ENCODE measurements around the gene LCN12. TPM values are rescaled to one million over a fixed set of nuclear protein-coding genes. Genes with fewer than 3 reads are reported as not detected.

Gene LCN12
- total RNA-seq, 6 experiments from 2014 or later = 0.14 to 0.31 TPM; not detected in 4

DNA sequence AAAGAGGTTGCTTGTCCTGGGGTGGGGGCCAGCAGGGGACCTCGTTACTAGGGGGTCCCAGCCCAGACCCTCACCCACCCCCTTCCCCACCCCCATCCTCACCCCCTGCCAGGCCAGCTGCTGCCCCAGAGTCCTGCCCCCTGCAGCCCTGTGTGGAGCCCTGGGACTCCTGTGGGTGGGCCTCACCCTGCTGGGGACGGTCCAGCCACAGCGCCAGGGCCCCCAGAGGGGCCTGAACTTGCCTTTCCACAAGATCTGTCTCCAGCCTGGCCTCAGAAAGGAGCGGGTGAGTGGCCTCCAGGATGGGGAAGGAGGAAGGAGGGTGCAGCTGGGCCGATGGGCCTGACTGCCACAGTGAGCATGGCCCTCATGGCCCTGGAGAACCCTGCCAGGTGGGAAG is 17.7 kb downstream of the LCN12 start:
- Mint-ChIP-seq H3K27ac (no peak overlapping the region), H3K27me3 (ENCODE audit: insufficient read depth) (peaks cover 3% of the 10 kb centered on the region), H3K4me3 (no peak overlapping the region), H3K36me3 (ENCODE audit: low read depth) (no peaks in the 10 kb centered on the region), H3K9me3 (no peaks in the 10 kb centered on the region), H3K4me1 (ENCODE audit: low read depth) (peaks cover 10% of the 10 kb centered on the region)
- TF ChIP-seq CTCF (IDR thresholded peaks at IDR 0.05) = no peak
- DNase-seq = no peak

DNA sequence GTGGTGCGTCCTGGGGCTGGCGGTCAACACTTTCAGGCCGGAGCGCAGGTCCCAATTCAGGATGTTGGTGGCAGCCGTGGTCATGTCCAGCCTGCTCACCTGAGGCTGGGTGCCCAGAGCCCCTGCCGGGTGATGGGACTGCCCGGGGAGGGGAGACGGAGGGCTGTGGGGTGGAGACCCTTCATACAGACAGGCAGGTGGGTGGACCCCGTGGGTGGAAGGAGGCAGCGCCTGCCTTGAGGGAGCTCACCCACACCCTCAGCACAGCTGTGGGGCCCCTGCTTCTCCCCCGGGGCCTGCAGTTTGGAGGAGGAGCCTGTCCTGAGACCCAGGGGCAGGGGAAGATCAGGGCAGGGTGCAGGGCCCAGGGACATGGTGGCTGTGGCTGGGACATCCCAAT is 18.3 kb downstream of the LCN12 start:
- H3K27ac Mint-ChIP-seq = no peak overlapping the region
- no peak for DNase-seq
- TF ChIP-seq CTCF (IDR thresholded peaks at IDR 0.05) = no peak
- H3K36me3 Mint-ChIP-seq (ENCODE audit: low read depth) = no peaks in the 10 kb centered on the region
- H3K27me3 Mint-ChIP-seq (ENCODE audit: insufficient read depth) = peaks cover 3% of the 10 kb centered on the region
- no peaks in the 10 kb centered on the region for H3K9me3 Mint-ChIP-seq
- no peak overlapping the region for H3K4me3 Mint-ChIP-seq
- H3K4me1 Mint-ChIP-seq (ENCODE audit: low read depth) = peaks cover 10% of the 10 kb centered on the region

- Mint-ChIP-seq H3K27me3 (ENCODE audit: insufficient read depth) (peaks cover 7% of the 10 kb centered on the region), H3K4me1 (ENCODE audit: low read depth) (no peaks in the 10 kb centered on the region), H3K4me3 (no peak overlapping the region), H3K36me3 (ENCODE audit: low read depth) (no peaks in the 10 kb centered on the region), H3K27ac (no peak overlapping the region), H3K9me3 (no peaks in the 10 kb centered on the region)
- no peak for DNase-seq
- TF ChIP-seq CTCF (IDR thresholded peaks at IDR 0.05) = no peak
Observed at GRCh38 chr9:136971746-136972145, 19.7 kb downstream of the LCN12 start.

DNA sequence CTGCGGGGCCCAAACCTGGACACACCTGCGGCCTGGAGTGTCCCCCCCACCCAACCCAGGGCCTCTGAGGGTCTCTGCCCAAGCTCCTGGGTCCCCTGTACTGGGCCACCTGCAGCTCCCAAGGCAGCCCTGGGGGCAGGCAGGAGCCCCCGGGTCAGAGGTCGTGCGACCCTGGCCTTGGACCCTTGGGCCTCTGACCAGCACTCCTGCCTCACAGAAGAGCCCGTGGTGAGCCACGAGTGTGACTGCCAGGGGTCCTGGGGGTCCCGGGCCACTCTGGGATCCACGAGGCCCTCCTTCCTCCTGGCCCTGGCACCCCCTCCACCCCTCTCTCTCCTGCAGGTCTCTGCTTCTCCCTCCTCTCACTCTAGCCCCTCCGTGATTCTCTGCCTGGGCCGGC is 20.3 kb downstream of the LCN12 start:
- TF ChIP-seq CTCF (IDR thresholded peaks at IDR 0.05) = no peak
- Mint-ChIP-seq H3K36me3 (ENCODE audit: low read depth) (no peaks in the 10 kb centered on the region), H3K9me3 (no peaks in the 10 kb centered on the region), H3K27ac (no peak overlapping the region), H3K27me3 (ENCODE audit: insufficient read depth) (peaks cover 7% of the 10 kb centered on the region), H3K4me1 (ENCODE audit: low read depth) (no peaks in the 10 kb centered on the region), H3K4me3 (no peak overlapping the region)
- no peak for DNase-seq

DNA sequence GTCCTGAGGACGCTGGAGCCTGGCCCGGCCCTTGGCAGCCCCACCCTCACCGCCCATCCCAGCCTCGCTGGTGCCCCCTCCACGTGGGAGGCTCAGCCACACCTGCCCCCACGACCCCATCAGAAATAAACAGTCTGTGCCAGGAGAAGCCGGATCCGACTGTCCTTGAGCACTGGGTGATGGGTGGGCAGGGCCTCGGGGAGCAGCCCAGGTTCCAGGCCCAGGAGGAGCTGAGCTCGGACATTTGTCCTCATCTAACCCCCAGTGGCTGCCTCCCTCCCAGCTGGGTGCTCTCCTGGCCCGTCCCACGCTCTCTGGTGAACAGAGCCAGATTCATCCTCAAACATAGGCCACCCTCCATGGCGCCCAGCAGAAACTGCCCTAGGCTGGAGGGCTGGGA is 20.7 kb downstream of the LCN12 start:
- Mint-ChIP-seq H3K9me3 (no peaks in the 10 kb centered on the region), H3K27ac (no peak overlapping the region), H3K27me3 (ENCODE audit: insufficient read depth) (peaks cover 7% of the 10 kb centered on the region), H3K36me3 (ENCODE audit: low read depth) (no peaks in the 10 kb centered on the region), H3K4me1 (ENCODE audit: low read depth) (no peaks in the 10 kb centered on the region), H3K4me3 (no peak overlapping the region)
- DNase-seq = no peak
- TF ChIP-seq CTCF (IDR thresholded peaks at IDR 0.05) = no peak
